Breast epithelium (tissue), 3 donors: Measurements from ENCODE around the gene ARL6.

Source experiments
- POLR2A ChIP-seq: fragments of 450-650 bp; IDR thresholded peaks from one replicate; pipeline ENCODE4 v1.6.1; 2016; ENCODE audit warnings: antibody characterized with exemption, mild to moderate bottlenecking, moderate library complexity
- TF ChIP-seq, protein P1 (sequence below), 3 donors: fragments of 450-650 bp; IDR thresholded peaks; one replicate each; pipeline ENCODE4 v1.5.1; 2016 to 2017; ENCODE audit warnings: antibody characterized with exemption in 3 of 3, mild to moderate bottlenecking in 3 of 3, moderate library complexity in 3 of 3

DNA sequence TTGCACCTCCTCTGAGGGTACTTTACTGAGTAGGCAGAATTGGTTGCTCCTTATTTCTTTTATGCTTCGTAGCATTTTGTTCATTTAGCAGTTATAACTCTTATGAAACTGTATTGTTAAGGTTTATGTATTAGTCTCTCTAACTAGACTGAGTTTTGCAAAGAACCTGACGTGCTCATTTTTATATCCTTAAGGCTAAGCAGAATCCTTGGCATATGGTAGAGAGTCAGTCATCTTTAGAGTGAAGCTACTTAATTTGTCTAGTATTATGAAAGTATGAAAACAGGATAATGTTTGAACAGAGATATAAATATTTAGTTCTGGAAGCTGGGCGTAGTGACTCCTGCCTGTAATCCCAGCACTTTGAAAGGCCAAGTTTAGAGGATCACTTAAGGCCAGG, 77.4 kb downstream of the ARL6 start:
- TF ChIP-seq, protein P1, sequence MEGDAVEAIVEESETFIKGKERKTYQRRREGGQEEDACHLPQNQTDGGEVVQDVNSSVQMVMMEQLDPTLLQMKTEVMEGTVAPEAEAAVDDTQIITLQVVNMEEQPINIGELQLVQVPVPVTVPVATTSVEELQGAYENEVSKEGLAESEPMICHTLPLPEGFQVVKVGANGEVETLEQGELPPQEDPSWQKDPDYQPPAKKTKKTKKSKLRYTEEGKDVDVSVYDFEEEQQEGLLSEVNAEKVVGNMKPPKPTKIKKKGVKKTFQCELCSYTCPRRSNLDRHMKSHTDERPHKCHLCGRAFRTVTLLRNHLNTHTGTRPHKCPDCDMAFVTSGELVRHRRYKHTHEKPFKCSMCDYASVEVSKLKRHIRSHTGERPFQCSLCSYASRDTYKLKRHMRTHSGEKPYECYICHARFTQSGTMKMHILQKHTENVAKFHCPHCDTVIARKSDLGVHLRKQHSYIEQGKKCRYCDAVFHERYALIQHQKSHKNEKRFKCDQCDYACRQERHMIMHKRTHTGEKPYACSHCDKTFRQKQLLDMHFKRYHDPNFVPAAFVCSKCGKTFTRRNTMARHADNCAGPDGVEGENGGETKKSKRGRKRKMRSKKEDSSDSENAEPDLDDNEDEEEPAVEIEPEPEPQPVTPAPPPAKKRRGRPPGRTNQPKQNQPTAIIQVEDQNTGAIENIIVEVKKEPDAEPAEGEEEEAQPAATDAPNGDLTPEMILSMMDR (IDR thresholded peaks at IDR 0.05), result no peak
- TF ChIP-seq POLR2A, result no peak
